Measurements from ENCODE around the gene KLHL22. TPM values are rescaled to one million over a fixed set of nuclear protein-coding genes. Genes with fewer than 3 reads are reported as not detected.

KLHL22 gene
- total RNA-seq, 4 donors from 2014 or later: 12.3 to 29.7 (median 18.3) TPM

DNA sequence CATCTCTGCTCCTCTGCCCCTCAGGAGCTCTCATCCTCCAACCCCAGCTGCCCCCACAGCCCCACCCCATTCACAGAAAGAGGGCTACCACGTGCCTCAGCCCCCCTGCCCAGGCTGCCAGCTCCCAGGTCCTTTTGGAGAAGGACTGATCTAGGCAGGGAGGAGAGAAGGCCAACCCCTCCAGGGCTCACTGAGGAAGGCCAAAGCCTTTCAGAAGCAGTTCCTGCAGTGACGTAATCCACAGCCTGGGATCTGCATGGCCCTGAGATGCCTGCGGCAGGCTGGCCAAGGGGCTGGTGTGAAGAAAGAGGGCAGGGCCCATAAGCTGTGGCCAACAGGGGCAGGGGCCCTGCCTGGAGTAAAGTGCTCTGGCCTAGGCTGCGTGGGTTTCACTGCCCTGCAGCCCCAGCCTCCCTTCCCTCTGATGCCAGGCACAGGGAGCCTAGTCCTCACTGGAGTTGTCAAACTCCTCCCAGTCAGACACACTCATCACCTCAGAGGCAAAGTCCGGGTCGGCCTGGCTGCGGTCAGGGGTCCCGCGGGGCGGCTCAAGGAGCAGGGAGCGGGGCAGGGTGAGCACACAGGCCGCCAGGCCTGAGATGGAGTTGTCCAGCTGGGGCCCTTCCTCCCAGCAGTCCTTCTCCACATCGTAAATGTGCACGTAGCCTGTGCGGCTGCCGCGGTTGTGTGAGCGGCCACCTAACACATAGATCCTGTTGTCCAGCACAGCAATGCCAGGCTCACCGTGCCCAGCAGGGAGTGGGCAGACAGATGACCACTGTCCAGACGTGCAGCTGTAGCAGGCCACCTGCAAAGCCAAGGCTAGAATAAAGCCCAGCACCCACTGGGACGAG is 53.7 kb downstream of the KLHL22 start:
- H3K36me3 ChIP-seq: peaks cover 45% of the 10 kb centered on the region
- H3K9me3 ChIP-seq: no peaks in the 10 kb centered on the region
- 86% methylated on average over 21 of the region's 21 CpGs for WGBS
- peaks cover 15% of the 10 kb centered on the region for H3K27me3 ChIP-seq
- TF ChIP-seq EP300 (IDR thresholded peaks at IDR 0.05) (no peak), POLR2AphosphoS5 (IDR thresholded peaks at IDR 0.05) (no peak), CTCF (IDR thresholded peaks at IDR 0.05) (no peak), POLR2A (IDR thresholded peaks at IDR 0.05) (no peak)
- DNase-seq (ENCODE audit: low spot score in 2 of 2): peak in 1 of 2 donors; percentile 56
- H3K4me1 ChIP-seq: peaks cover 23% of the 10 kb centered on the region
- no peak overlapping the region for H3K27ac ChIP-seq
- H3K4me3 ChIP-seq: no peak overlapping the region

DNA sequence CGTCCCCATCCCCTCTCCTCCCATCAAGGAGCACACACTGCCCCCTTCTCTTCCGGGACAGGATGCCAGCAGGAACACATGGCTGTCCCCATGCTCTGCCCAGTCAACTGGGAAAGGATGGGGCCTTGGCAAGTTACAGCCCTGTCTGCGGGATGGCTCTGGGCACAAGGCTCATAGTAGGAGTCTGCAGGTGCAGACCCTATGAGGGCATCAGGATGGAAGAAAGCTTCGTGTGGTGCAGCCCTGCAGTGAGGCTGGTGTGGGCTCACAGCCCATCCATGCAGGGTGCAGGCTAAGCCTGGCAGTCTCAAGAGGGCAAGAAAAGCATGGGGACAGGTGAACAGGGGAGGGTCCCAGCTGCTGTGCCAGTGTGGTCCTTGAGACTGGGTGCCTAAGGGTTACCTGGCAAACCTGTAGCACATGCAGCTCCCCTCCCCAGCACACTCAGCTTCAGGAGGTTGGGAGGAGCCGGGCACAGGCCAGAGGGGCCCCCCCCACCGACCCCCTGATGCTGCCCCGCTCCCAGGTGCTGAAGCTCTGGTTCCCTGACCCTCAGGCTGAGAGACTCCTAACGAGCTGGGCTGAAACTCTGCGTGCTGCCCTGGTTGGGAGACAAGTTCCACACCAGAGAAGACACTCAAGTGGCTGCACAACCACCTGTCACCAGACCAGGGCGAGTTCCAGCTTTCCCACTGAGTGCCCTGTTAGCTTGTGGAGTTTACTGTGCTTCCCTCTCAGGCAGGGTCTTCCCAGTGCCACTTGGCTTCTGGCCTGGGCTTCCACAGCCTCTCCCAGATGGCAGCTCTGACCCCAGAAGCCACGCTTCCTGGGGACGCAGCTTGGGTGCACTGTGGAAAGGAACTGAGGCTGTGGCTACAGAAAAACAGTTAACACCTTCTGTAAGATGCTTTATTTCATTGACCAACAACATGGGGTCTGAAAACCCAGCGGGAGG is 54.7 kb downstream of the KLHL22 start:
- 67% methylated on average over 9 of the region's 13 CpGs for WGBS
- H3K36me3 ChIP-seq: peaks cover 38% of the 10 kb centered on the region

DNA sequence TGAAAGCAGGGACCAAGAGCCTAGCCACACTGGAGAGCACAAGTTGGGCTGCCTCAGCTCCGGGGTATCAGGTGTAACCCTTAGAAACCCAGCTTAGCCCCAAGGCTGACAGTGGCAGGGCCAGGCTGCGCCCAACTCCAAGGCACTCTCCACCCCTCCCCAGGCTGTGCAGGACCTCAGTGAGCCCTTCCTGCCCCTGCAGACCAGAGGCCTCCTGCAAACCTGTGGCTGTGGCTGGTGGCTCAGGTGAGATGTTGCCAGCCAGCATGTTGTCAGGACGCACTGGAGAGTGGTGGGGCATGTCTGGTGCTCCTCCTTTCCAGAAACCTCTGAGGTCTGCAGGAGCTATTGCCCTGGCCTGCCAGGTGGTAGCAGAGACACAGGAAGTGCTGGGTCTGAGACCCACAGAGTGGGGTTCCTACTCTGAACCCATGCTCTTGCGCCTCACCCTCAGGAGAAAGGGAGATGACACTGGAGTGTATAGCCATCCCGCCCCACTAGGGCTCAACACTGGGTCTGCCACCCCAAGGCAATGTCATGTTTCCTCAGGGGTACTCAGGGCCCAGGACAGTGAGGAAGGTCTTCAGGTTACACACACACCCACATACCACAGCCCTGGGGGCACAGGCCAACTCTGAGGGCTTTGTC is 55.5 kb downstream of the KLHL22 start:
- TF ChIP-seq POLR2AphosphoS5 (IDR thresholded peaks at IDR 0.05) (no peak), EP300 (IDR thresholded peaks at IDR 0.05) (no peak)
- Histone ChIP-seq H3K9me3 (no peaks in the 10 kb centered on the region), H3K27ac (no peak overlapping the region), H3K36me3 (peaks cover 31% of the 10 kb centered on the region), H3K4me1 (peaks cover 36% of the 10 kb centered on the region), H3K4me3 (no peak overlapping the region), H3K27me3 (peaks cover 32% of the 10 kb centered on the region)
- DNase-seq (ENCODE audit: low spot score in 2 of 2): peak; percentile 60 to 69
- WGBS: 86% methylated on average over 1 of the region's 5 CpGs

More for the DNA sequence above, 54.7 kb downstream of the KLHL22 start:
- peaks cover 33% of the 10 kb centered on the region for H3K4me1 ChIP-seq
- peak in 1 of 2 donors; percentile 53 for DNase-seq (ENCODE audit: low spot score in 2 of 2)
- no peak overlapping the region for H3K27ac ChIP-seq
- no peak for TF ChIP-seq POLR2AphosphoS5 (IDR thresholded peaks at IDR 0.05)
- TF ChIP-seq POLR2A (IDR thresholded peaks at IDR 0.05): no peak
- no peak for TF ChIP-seq EP300 (IDR thresholded peaks at IDR 0.05)
- TF ChIP-seq CTCF (IDR thresholded peaks at IDR 0.05): no peak
- H3K9me3 ChIP-seq: no peaks in the 10 kb centered on the region
- H3K27me3 ChIP-seq: peaks cover 24% of the 10 kb centered on the region
- H3K4me3 ChIP-seq: no peak overlapping the region

DNA sequence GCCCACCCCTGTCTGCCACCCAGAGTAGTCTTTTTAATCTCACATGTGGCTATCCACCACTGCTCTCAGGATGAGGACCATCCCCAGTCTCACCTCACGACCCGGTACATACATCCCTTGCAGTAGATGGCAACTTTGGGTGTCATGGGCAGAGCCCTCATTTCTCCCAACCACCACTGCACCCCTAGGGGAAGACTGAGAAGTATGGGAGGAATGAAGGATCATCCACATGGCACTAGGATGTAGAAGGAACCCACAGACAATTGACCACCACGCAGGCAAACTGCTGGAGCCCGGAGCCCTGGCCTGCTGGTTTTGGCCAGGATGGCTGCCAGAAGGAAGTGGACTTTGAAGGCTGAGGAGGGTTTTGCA is 56.1 kb downstream of the KLHL22 start:
- no peak overlapping the region for H3K4me3 ChIP-seq
- H3K9me3 ChIP-seq: no peaks in the 10 kb centered on the region
- H3K4me1 ChIP-seq: peaks cover 36% of the 10 kb centered on the region
- peak in 1 of 2 donors; percentile 52 for DNase-seq (ENCODE audit: low spot score in 2 of 2)
- peaks cover 33% of the 10 kb centered on the region for H3K27me3 ChIP-seq
- H3K27ac ChIP-seq: no peak overlapping the region
- WGBS: 90% methylated on average over 4 of the region's 4 CpGs
- no peak for TF ChIP-seq POLR2AphosphoS5 (IDR thresholded peaks at IDR 0.05)
- TF ChIP-seq EP300 (IDR thresholded peaks at IDR 0.05): no peak
- TF ChIP-seq POLR2A (IDR thresholded peaks at IDR 0.05): no peak
- no peak for TF ChIP-seq CTCF (IDR thresholded peaks at IDR 0.05)
- peaks cover 26% of the 10 kb centered on the region for H3K36me3 ChIP-seq

DNA sequence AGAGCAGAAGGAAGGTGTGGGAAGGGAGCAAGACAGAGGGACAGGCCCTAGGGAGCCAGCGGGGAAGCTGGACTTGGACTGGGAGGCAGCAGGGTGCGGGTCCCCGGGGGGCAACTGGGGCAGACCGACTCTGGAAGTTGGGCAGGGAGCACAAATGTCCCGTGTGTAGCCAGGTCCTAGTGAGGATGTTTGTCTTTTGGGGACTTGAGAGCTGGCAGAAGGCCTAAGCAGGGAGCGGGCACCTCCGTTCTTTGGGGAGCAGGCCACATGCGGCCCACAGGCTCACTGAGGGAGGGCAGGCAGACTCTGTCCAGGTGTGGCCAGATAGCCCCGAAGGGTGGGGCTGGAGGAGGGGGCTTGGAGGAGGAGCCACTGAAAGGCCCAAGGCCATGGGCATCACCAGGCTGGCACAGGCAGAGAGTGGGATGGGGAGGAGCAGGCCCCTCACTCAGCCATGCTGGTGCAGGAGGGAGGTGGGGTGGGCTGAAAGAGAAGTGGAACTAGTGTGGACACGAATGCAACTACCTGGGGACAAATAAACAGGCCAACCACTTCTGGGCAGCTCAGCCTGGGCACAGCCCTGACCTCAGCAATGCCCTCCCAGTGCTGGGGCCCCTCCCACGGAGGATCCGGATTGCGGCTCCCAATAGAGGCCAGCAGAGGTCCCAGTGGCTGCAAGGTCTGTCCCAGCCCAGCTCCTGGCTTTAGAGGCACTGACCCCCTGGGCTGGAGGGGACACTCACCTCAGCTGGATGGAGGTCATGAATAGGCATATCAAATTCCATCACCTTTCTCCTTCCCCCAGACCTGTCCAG is 56.7 kb downstream of the KLHL22 start:
- Histone ChIP-seq H3K27ac (peak overlapping the region; percentile 72), H3K4me3 (peak overlapping the region; percentile 59), H3K27me3 (peaks cover 37% of the 10 kb centered on the region), H3K9me3 (no peaks in the 10 kb centered on the region), H3K4me1 (peaks cover 36% of the 10 kb centered on the region), H3K36me3 (peaks cover 19% of the 10 kb centered on the region)
- TF ChIP-seq CTCF (IDR thresholded peaks at IDR 0.05): peak in 1 of 2 donors; percentile 7
- no peak for TF ChIP-seq POLR2AphosphoS5 (IDR thresholded peaks at IDR 0.05)
- TF ChIP-seq EP300 (IDR thresholded peaks at IDR 0.05): no peak
- TF ChIP-seq POLR2A (IDR thresholded peaks at IDR 0.05): no peak
- DNase-seq (ENCODE audit: low spot score in 2 of 2): peak; percentile 64 to 80
- WGBS: 73% methylated on average over 13 of the region's 13 CpGs
